Measurements from ENCODE around the gene SEZ6L. TPM values are rescaled to one million over a fixed set of nuclear protein-coding genes. Genes with fewer than 3 reads are reported as not detected.

Gene SEZ6L
- total and polyA plus RNA-seq, 10 of the 15 experiments (the other 5 are each of a cell fraction or from before 2014, with no cell fraction given): not detected

GRCh38 chr22:26269572-26269971 is 100.3 kb downstream of the SEZ6L start:
- ATAC-seq (no peak), FAIRE-seq (no peak), DNase-seq (ENCODE audit: low read depth, low spot score) (no peak)
- Histone ChIP-seq H3K4me2 (ENCODE audit: control insufficient read depth, insufficient read depth) (no peak overlapping the region), H4K20me1 (ENCODE audit: control insufficient read depth, insufficient read depth) (no peaks in the 10 kb centered on the region), H3K9me3 (replicated peaks; ENCODE audit: control insufficient read depth, insufficient read depth, low read length) (no peaks in the 10 kb centered on the region), H3K79me2 (ENCODE audit: control insufficient read depth, insufficient read depth, low read length) (no peaks in the 10 kb centered on the region), H3K27ac (ENCODE audit: control insufficient read depth, insufficient read depth) (no peak overlapping the region), H3K9ac (ENCODE audit: control insufficient read depth, insufficient read depth, low read length) (no peak overlapping the region), H3K36me3 (ENCODE audit: control insufficient read depth in 2 of 2, insufficient read depth in 2 of 2, low read length in 1 of 2) (no peaks in the 10 kb centered on the region), H3K4me1 (ENCODE audit: control insufficient read depth, insufficient read depth, low read length) (no peaks in the 10 kb centered on the region), H2AFZ (ENCODE audit: control insufficient read depth, low read depth, low read length) (no peak overlapping the region), H3K4me3 (no peak overlapping the region), H3K27me3 (replicated peaks in 1 of 2; ENCODE audit: control insufficient read depth in 2 of 2, insufficient read depth in 2 of 2, low read length in 1 of 2) (no peaks in the 10 kb centered on the region)
- no TSS peak for BruUV-seq (replicated peaks)
- TF ChIP-seq YY1 (IDR thresholded peaks at IDR 0.05; ENCODE audit: low read depth, low read length) (no peak), ESRRA (IDR thresholded peaks at IDR 0.05; ENCODE audit: low read length) (no peak), IRF4 (IDR thresholded peaks at IDR 0.05; ENCODE audit: low read depth, low read length) (no peak)
- intact Hi-C loops (cut with micrococcal nuclease; ENCODE audit: unreplicated experiment) (no loop called here), in situ Hi-C loops (cut with MboI) (no loop called here)
- SMC1A ChIA-PET (ENCODE audit: uncharacterized antibody, unreplicated experiment): no interaction called here
- WGBS (ENCODE audit: insufficient coverage, insufficient replicate concordance, low lambda C conversion rate, missing lambda C conversion rate): 6% methylated on average over 7 of the region's 7 CpGs
- RAD21 ChIA-PET (ENCODE audit: unreplicated experiment): no interaction called here
- POLR2A ChIA-PET: no interaction called here
- CTCF ChIA-PET: no interaction called here

- Histone ChIP-seq H3K27ac (ENCODE audit: control insufficient read depth, insufficient read depth) (no peak overlapping the region), H3K4me3 (no peak overlapping the region), H3K27me3 (replicated peaks in 1 of 2; ENCODE audit: control insufficient read depth in 2 of 2, insufficient read depth in 2 of 2, low read length in 1 of 2) (no peaks in the 10 kb centered on the region), H3K4me1 (ENCODE audit: control insufficient read depth, insufficient read depth, low read length) (no peaks in the 10 kb centered on the region), H2AFZ (ENCODE audit: control insufficient read depth, low read depth, low read length) (no peak overlapping the region), H3K9ac (ENCODE audit: control insufficient read depth, insufficient read depth, low read length) (no peak overlapping the region), H3K79me2 (ENCODE audit: control insufficient read depth, insufficient read depth, low read length) (no peaks in the 10 kb centered on the region), H3K36me3 (ENCODE audit: control insufficient read depth in 2 of 2, insufficient read depth in 2 of 2, low read length in 1 of 2) (no peaks in the 10 kb centered on the region), H4K20me1 (ENCODE audit: control insufficient read depth, insufficient read depth) (no peaks in the 10 kb centered on the region), H3K4me2 (ENCODE audit: control insufficient read depth, insufficient read depth) (no peak overlapping the region), H3K9me3 (replicated peaks; ENCODE audit: control insufficient read depth, insufficient read depth, low read length) (no peaks in the 10 kb centered on the region)
- in situ Hi-C loops (cut with MboI): no loop called here
- FAIRE-seq (no peak), ATAC-seq (no peak), DNase-seq (ENCODE audit: low read depth, low spot score) (no peak)
- intact Hi-C loops (cut with micrococcal nuclease; ENCODE audit: unreplicated experiment): no loop called here
- ChIA-PET CTCF (no interaction called here), SMC1A (ENCODE audit: uncharacterized antibody, unreplicated experiment) (no interaction called here), POLR2A (no interaction called here), RAD21 (ENCODE audit: unreplicated experiment) (no interaction called here)
- 25% methylated on average over 6 of the region's 6 CpGs for whole genome bisulfite sequencing (ENCODE audit: insufficient coverage, insufficient replicate concordance, low lambda C conversion rate, missing lambda C conversion rate)
- TF ChIP-seq NFIC (IDR thresholded peaks at IDR 0.05; ENCODE audit: low read depth, low read length) (no peak), JUNB (IDR thresholded peaks at IDR 0.05) (no peak), ZNF384 (IDR thresholded peaks at IDR 0.05; ENCODE audit: borderline replicate concordance, low read depth, low read length) (no peak), ZBTB40 (IDR thresholded peaks at IDR 0.05; ENCODE audit: borderline replicate concordance) (no peak), KLF5 (IDR thresholded peaks at IDR 0.05; ENCODE audit: partially characterized antibody) (no peak), NBN (IDR thresholded peaks at IDR 0.05) (no peak), KDM1A (IDR thresholded peaks at IDR 0.05; ENCODE audit: borderline replicate concordance) (no peak), NFYB (IDR thresholded peaks at IDR 0.05; ENCODE audit: insufficient read depth, low read depth, low read length) (no peak), RBBP5 (conservative IDR thresholded peaks at IDR 0.05) (no peak)
- no TSS peak for BruUV-seq (replicated peaks)
Measured at GRCh38 chr22:26271427-26271826, 102.2 kb downstream of the SEZ6L start.
